ENCODE data around the gene MAT1A. TPM values are rescaled to one million over a fixed set of nuclear protein-coding genes. Genes with fewer than 3 reads are reported as not detected.

Gene MAT1A
- total RNA-seq, 1 experiment from 2014 or later, result 1.6 TPM

GRCh38 chr10:80264081-80265056, 25.1 kb downstream of the MAT1A start:
- no TSS peak for BruUV-seq (replicated peaks)
- no peak overlapping the region for H3K4me2 ChIP-seq (ENCODE audit: low read length)
- H3K36me3 ChIP-seq (ENCODE audit: control insufficient read depth in 1 of 2, insufficient read depth in 2 of 2, low read length in 2 of 2), result no peaks in the 10 kb centered on the region
- ATAC-seq (no peak), DNase-seq (ENCODE audit: low read depth, low spot score) (no peak)
- no peaks in the 10 kb centered on the region for H3K79me2 ChIP-seq (ENCODE audit: insufficient read depth, low read length)
- H4K20me1 ChIP-seq (ENCODE audit: insufficient read depth), result no peaks in the 10 kb centered on the region
- no peak overlapping the region for H3K27ac ChIP-seq (ENCODE audit: low read depth, low read length)
- ChIA-PET RAD21 (ENCODE audit: low non-redundant PET in 1 of 2, low total read pairs in 2 of 2, uncharacterized antibody in 2 of 2, unreplicated experiment in 2 of 2) (no interaction called here), POLR2A (no interaction called here), CTCF (no interaction called here)
- H2AFZ ChIP-seq (ENCODE audit: low read depth, low read length, poor library complexity, severe bottlenecking), result no peak overlapping the region
- TF ChIP-seq ZFX (IDR thresholded peaks at IDR 0.05) (no peak), EZH2 (IDR thresholded peaks at IDR 0.05) (no peak), RAD21 (IDR thresholded peaks at IDR 0.05; ENCODE audit: low read depth) (no peak), CBX3 (IDR thresholded peaks at IDR 0.05; ENCODE audit: low read depth) (no peak), EGR1 (IDR thresholded peaks at IDR 0.05; ENCODE audit: low read depth) (no peak), EZH2phosphoT487 (IDR thresholded peaks at IDR 0.05; ENCODE audit: borderline replicate concordance) (no peak)
- intact Hi-C loops (cut with micrococcal nuclease), result no loop called here
- H3K9ac ChIP-seq (ENCODE audit: low read length), result no peak overlapping the region
- no peaks in the 10 kb centered on the region for H3K9me3 ChIP-seq (ENCODE audit: control insufficient read depth in 1 of 2, insufficient read depth in 1 of 2, low read depth in 1 of 2, low read length in 2 of 2)
- H3K9me2 ChIP-seq (ENCODE audit: insufficient read depth), result no peaks in the 10 kb centered on the region
- no peak overlapping the region for H3K4me3 ChIP-seq (replicated peaks in 1 of 2; ENCODE audit: low read depth in 1 of 2, low read length in 2 of 2)
- H3K4me1 ChIP-seq (ENCODE audit: control insufficient read depth in 1 of 2, insufficient read depth in 2 of 2, low read length in 2 of 2), result peaks cover 0 to 3% of the 10 kb centered on the region in 2 experiments; a peak in 1 of 4 replicates
- H3K27me3 ChIP-seq (ENCODE audit: insufficient read depth, low read length), result no peaks in the 10 kb centered on the region

- H3K27me3 ChIP-seq (ENCODE audit: insufficient read depth, low read length), result no peaks in the 10 kb centered on the region
- no peaks in the 10 kb centered on the region for H3K36me3 ChIP-seq (ENCODE audit: control insufficient read depth in 1 of 2, insufficient read depth in 2 of 2, low read length in 2 of 2)
- H3K79me2 ChIP-seq (ENCODE audit: insufficient read depth, low read length), result no peaks in the 10 kb centered on the region
- no peak for DNase-seq (ENCODE audit: low read depth, low spot score)
- H2AFZ ChIP-seq (ENCODE audit: low read depth, low read length, poor library complexity, severe bottlenecking), result no peak overlapping the region
- H3K27ac ChIP-seq (ENCODE audit: low read depth, low read length), result no peak overlapping the region
- no peak overlapping the region for H3K4me2 ChIP-seq (ENCODE audit: low read length)
- POLR2A ChIA-PET, result no interaction called here
- H3K9me3 ChIP-seq (ENCODE audit: control insufficient read depth in 1 of 2, insufficient read depth in 1 of 2, low read depth in 1 of 2, low read length in 2 of 2), result no peaks in the 10 kb centered on the region
- ATAC-seq, result no peak
- H3K9me2 ChIP-seq (ENCODE audit: insufficient read depth), result no peaks in the 10 kb centered on the region
- intact Hi-C loops (cut with micrococcal nuclease), result no loop called here
- H3K9ac ChIP-seq (ENCODE audit: low read length), result no peak overlapping the region
- RAD21 ChIA-PET (ENCODE audit: low non-redundant PET in 1 of 2, low total read pairs in 2 of 2, uncharacterized antibody in 2 of 2, unreplicated experiment in 2 of 2), result no interaction called here
- CTCF ChIA-PET, result interaction anchor here (0.7 to 1.6 kb wide), 8 partner anchors 11 to 724 kb away, joined by 3 to 6 read pairs (median 4); partner anchors contain the start of gene MAT1A
- peaks cover 0 to 6% of the 10 kb centered on the region in 2 experiments; a peak in 2 of 4 replicates for H3K4me1 ChIP-seq (ENCODE audit: control insufficient read depth in 1 of 2, insufficient read depth in 2 of 2, low read length in 2 of 2)
- no peaks in the 10 kb centered on the region for H4K20me1 ChIP-seq (ENCODE audit: insufficient read depth)
- TF ChIP-seq CBX3 (IDR thresholded peaks at IDR 0.05; ENCODE audit: low read depth) (no peak), CTCF (IDR thresholded peaks at IDR 0.05 in 2 of 3, conservative IDR thresholded peaks at IDR 0.05 in 1 of 3; ENCODE audit: borderline replicate concordance in 1 of 3, insufficient read depth in 1 of 3, low read depth in 2 of 3, low read length in 2 of 3) (0 out of 6 replicates have a peak, but pooled peaks of 1 of the 3 experiments have one; percentile 10)
- no peak overlapping the region for H3K4me3 ChIP-seq (replicated peaks in 1 of 2; ENCODE audit: low read depth in 1 of 2, low read length in 2 of 2)
- BruUV-seq (replicated peaks), result no TSS peak
These were observed 28.0 kb downstream of the MAT1A start for GRCh38 chr10:80261316-80262030.
